ENCODE measurements around the gene CFAP65. TPM values are rescaled to one million over a fixed set of nuclear protein-coding genes. Genes with fewer than 3 reads are reported as not detected.

Gene CFAP65
- total RNA-seq, 2 experiments from 2014 or later, result not detected

DNA sequence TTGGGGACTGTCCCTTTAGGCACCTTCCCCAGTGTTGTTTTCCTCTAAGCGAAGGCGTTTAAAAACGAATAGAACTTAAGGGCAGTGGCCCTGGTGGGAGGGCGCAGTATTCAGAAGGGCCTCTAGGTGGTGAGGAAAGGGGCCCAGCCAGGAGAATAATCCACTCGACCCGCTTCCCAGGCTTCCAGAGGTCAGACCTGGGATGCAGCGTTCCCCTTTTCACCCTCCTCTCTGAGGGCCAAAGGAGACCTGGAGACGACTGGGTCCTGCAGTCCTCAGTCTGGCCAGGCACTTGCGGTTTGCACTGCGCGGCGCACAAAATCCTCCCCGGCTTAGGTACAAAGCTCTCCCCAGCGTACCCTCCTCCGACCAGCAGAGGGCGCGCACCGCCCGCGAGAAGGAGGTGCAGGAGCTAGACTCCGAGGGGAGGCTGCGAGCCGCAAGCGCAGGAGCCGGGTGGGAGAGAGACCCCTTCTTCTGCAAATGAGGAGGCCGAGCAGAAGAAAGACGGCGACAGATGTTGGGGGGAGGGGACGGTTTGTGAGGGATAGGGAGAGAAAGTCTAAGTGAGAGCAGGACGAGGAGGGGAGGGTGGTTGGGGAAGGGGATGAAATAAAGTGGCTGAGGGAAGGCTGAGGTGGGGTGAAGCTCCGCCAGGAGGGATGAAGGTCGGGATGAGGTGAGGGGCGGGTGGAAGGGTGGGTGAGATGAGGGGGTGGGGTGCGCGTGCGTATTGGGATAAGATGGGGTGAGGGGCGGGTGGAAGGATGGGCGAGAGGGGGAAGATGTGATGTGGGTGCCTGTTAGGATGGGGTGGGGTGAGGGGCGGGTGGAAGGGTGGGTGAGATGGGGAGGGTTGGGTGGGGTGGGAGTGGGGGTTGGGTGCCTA is 61.2 kb downstream of the CFAP65 start:
- peaks cover 74% of the 10 kb centered on the region for H3K27me3 Mint-ChIP-seq
- H3K27ac Mint-ChIP-seq, result no peak overlapping the region
- ChIA-PET POLR2A (interaction anchor here (0.8 to 1.4 kb wide), 4 partner anchors 10 to 128 kb away, joined by 3 read pairs; no protein-coding TSS in a partner anchor), CTCF (interaction anchor here (0.6 to 3.2 kb wide), 46 partner anchors 9 to 1024 kb away, joined by 3 to 51 read pairs (median 4); partner anchors contain the start of genes CDK5R2, CFAP65, CRYBA2 and DNAJB2)
- DNase-seq, result peak; percentile 82
- peaks cover 19% of the 10 kb centered on the region for H3K4me1 Mint-ChIP-seq
- peaks cover 4% of the 10 kb centered on the region for H3K36me3 Mint-ChIP-seq (ENCODE audit: low read depth)
- H3K9me3 Mint-ChIP-seq, result no peaks in the 10 kb centered on the region
- H3K4me3 Mint-ChIP-seq, result no peak overlapping the region

- Mint-ChIP-seq H3K4me3 (no peak overlapping the region), H3K36me3 (ENCODE audit: low read depth) (no peaks in the 10 kb centered on the region), H3K27me3 (peaks cover 63% of the 10 kb centered on the region), H3K9me3 (no peaks in the 10 kb centered on the region), H3K27ac (no peak overlapping the region), H3K4me1 (peaks cover 6% of the 10 kb centered on the region)
- ChIA-PET POLR2A (no interaction called here), CTCF (interaction anchor here (0.8 to 2.4 kb wide), 7 partner anchors 9 to 99 kb away, joined by 3 to 10 read pairs (median 3); no protein-coding TSS in a partner anchor)
- DNase-seq, result no peak
Measured at GRCh38 chr2:218975060-218975777, 66.1 kb downstream of the CFAP65 start.

- Mint-ChIP-seq H3K27ac (no peak overlapping the region), H3K27me3 (peaks cover 51% of the 10 kb centered on the region), H3K4me1 (no peaks in the 10 kb centered on the region), H3K9me3 (no peaks in the 10 kb centered on the region), H3K36me3 (ENCODE audit: low read depth) (no peaks in the 10 kb centered on the region), H3K4me3 (no peak overlapping the region)
- no peak for DNase-seq
- ChIA-PET CTCF (interaction anchor here (1.0 kb wide), 1 partner anchor 9 kb away, joined by 3 read pairs; no protein-coding TSS in a partner anchor), POLR2A (no interaction called here)
Measured at GRCh38 chr2:218970894-218971293, 70.4 kb downstream of the CFAP65 start.

DNA sequence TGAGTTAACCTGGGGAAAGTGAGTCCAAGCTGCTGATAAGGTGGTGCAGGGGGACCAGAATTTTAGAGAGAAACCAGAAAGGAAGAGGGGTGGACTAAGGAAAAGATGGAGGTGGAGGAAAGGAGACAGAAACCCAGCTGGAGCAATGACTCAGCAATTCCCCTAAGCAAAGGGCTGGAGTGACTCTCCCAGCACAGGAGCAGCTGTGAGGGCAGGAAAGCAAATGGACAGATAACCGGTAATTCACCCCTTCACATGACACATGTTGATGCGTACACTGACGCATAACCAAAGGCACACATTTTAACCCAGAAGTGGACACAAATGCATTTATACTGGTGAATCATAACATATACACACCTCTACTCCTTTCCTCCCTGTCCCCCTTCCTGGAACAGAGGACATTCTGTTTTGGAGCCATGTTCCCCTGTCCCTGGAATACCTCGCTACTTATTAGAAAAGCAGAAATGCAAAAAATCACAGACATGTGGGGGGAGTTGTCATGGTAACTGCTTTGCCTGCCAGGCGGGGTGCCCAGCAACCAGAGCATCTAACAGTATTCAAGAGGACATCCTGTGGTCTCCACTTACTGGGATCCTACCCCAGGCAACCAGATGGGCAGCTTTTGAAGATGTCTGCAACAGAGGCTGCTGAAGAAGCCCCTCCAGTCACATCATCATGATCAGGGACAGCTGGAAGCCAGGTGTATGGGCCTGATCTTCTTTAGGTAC is 77.1 kb downstream of the CFAP65 start:
- H3K4me3 Mint-ChIP-seq, result no peak overlapping the region
- ChIA-PET POLR2A (no interaction called here), CTCF (interaction anchor here (2.3 kb wide), 1 partner anchor 16 kb away, joined by 8 read pairs; no protein-coding TSS in a partner anchor)
- peaks cover 9% of the 10 kb centered on the region for H3K4me1 Mint-ChIP-seq
- no peaks in the 10 kb centered on the region for H3K9me3 Mint-ChIP-seq
- no peak for DNase-seq
- no peak overlapping the region for H3K27ac Mint-ChIP-seq
- no peaks in the 10 kb centered on the region for H3K36me3 Mint-ChIP-seq (ENCODE audit: low read depth)
- H3K27me3 Mint-ChIP-seq, result peaks cover 57% of the 10 kb centered on the region

DNA sequence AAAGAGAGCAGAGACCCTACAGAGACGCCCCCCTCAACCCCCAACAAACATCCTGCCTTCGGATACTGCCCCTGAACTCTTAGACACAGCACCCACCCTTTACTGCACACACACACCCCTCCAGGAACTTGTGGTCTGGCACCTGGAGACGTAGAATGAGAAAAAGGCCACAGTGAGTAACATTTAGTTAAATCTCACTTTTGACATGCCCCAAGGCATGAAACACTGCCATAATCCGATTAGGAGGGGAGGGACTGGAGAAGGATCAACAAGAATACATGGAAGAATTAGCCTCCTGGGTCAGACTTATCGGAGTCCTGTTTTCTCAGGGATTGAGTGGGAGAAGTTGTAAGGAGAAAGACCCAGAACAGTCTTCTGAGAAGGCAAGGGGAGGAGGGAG is 77.7 kb downstream of the CFAP65 start:
- H3K27ac Mint-ChIP-seq, result no peak overlapping the region
- H3K27me3 Mint-ChIP-seq, result peaks cover 60% of the 10 kb centered on the region
- H3K4me1 Mint-ChIP-seq, result peaks cover 15% of the 10 kb centered on the region
- ChIA-PET CTCF (interaction anchor here (2.3 kb wide), 1 partner anchor 17 kb away, joined by 8 read pairs; no protein-coding TSS in a partner anchor), POLR2A (interaction anchor here (0.6 kb wide), 1 partner anchor 58 kb away, joined by 3 read pairs; no protein-coding TSS in a partner anchor)
- H3K4me3 Mint-ChIP-seq, result no peak overlapping the region
- no peak for DNase-seq
- no peaks in the 10 kb centered on the region for H3K9me3 Mint-ChIP-seq
- no peaks in the 10 kb centered on the region for H3K36me3 Mint-ChIP-seq (ENCODE audit: low read depth)

GRCh38 chr2:218962859-218963492 is 78.3 kb downstream of the CFAP65 start:
- CTCF ChIA-PET, result interaction anchor here (2.3 kb wide), 1 partner anchor 17 kb away, joined by 8 read pairs; no protein-coding TSS in a partner anchor
- no peak overlapping the region for H3K27ac Mint-ChIP-seq
- peaks cover 63% of the 10 kb centered on the region for H3K27me3 Mint-ChIP-seq
- H3K36me3 Mint-ChIP-seq (ENCODE audit: low read depth), result no peaks in the 10 kb centered on the region
- peaks cover 15% of the 10 kb centered on the region for H3K4me1 Mint-ChIP-seq
- H3K4me3 Mint-ChIP-seq, result no peak overlapping the region
- POLR2A ChIA-PET, result interaction anchor here (0.6 kb wide), 1 partner anchor 58 kb away, joined by 3 read pairs; no protein-coding TSS in a partner anchor
- DNase-seq, result peak; percentile 61
- H3K9me3 Mint-ChIP-seq, result no peaks in the 10 kb centered on the region

- DNase-seq, result no peak
- ChIA-PET CTCF (interaction anchor here (0.6 to 0.9 kb wide), 2 partner anchors 18 to 254 kb away, joined by 3 to 6 read pairs; no protein-coding TSS in a partner anchor), POLR2A (no interaction called here)
- H3K27me3 Mint-ChIP-seq, result peaks cover 72% of the 10 kb centered on the region
- H3K9me3 Mint-ChIP-seq, result no peaks in the 10 kb centered on the region
- H3K27ac Mint-ChIP-seq, result no peak overlapping the region
- peaks cover 15% of the 10 kb centered on the region for H3K4me1 Mint-ChIP-seq
- H3K4me3 Mint-ChIP-seq, result no peak overlapping the region
- H3K36me3 Mint-ChIP-seq (ENCODE audit: low read depth), result no peaks in the 10 kb centered on the region
Measured at GRCh38 chr2:218961651-218962570, 79.4 kb downstream of the CFAP65 start.

- POLR2A ChIA-PET, result no interaction called here
- CTCF ChIA-PET, result no interaction called here
- H3K4me1 Mint-ChIP-seq, result peaks cover 15% of the 10 kb centered on the region
- H3K27me3 Mint-ChIP-seq, result peaks cover 73% of the 10 kb centered on the region
- H3K9me3 Mint-ChIP-seq, result no peaks in the 10 kb centered on the region
- no peak overlapping the region for H3K4me3 Mint-ChIP-seq
- H3K36me3 Mint-ChIP-seq (ENCODE audit: low read depth), result no peaks in the 10 kb centered on the region
- DNase-seq, result no peak
- peak overlapping the region; percentile 40 for H3K27ac Mint-ChIP-seq
Measured at GRCh38 chr2:218961229-218961628, 80.1 kb downstream of the CFAP65 start.

DNA sequence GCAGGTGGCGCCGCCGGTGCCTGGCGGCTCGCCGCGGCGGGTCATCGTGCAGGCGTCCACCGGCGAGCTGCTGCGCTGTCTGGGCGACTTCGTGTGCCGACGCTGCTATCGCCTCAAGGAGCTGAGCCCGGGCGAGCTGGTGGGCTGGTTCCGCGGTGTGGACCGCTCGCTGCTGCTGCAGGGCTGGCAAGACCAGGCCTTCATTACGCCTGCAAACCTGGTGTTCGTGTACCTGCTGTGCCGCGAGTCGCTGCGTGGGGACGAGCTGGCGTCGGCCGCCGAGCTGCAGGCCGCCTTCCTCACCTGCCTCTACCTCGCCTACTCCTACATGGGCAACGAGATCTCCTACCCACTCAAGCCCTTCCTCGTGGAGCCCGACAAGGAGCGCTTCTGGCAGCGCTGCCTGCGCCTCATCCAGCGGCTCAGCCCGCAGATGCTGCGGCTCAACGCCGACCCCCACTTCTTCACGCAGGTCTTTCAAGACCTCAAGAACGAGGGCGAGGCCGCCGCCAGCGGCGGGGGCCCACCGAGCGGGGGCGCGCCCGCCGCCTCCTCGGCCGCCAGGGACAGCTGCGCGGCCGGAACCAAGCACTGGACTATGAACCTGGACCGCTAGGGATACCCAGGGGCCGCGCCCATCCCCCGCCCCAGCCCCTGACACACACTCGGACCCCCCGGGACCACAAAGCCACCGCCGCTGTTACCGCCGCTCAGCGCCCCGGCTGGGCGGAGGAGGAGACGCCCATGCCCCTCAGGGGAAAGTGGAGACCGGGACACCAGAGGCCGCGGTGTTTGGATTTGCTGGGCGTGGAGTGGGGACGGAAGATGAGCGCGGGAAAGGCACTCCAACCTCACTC is 80.8 kb downstream of the CFAP65 start:
- Mint-ChIP-seq H3K27ac (no peak overlapping the region), H3K27me3 (peaks cover 73% of the 10 kb centered on the region), H3K4me1 (peaks cover 15% of the 10 kb centered on the region), H3K4me3 (no peak overlapping the region), H3K36me3 (ENCODE audit: low read depth) (no peaks in the 10 kb centered on the region), H3K9me3 (no peaks in the 10 kb centered on the region)
- POLR2A ChIA-PET, result no interaction called here
- no peak for DNase-seq
- CTCF ChIA-PET, result interaction anchor here (1.3 kb wide), 1 partner anchor 62 kb away, joined by 3 read pairs; no protein-coding TSS in a partner anchor

GRCh38 chr2:218959761-218960308 is 81.5 kb downstream of the CFAP65 start:
- ChIA-PET CTCF (interaction anchor here (1.3 to 1.4 kb wide), 2 partner anchors 35 to 62 kb away, joined by 3 read pairs; no protein-coding TSS in a partner anchor), POLR2A (interaction anchor here (1.0 kb wide), 1 partner anchor 22 kb away, joined by 3 read pairs; no protein-coding TSS in a partner anchor)
- H3K27me3 Mint-ChIP-seq, result peaks cover 76% of the 10 kb centered on the region
- H3K4me3 Mint-ChIP-seq, result no peak overlapping the region
- peaks cover 15% of the 10 kb centered on the region for H3K4me1 Mint-ChIP-seq
- no peak overlapping the region for H3K27ac Mint-ChIP-seq
- DNase-seq, result no peak
- H3K36me3 Mint-ChIP-seq (ENCODE audit: low read depth), result no peaks in the 10 kb centered on the region
- no peaks in the 10 kb centered on the region for H3K9me3 Mint-ChIP-seq
